Stimulated activated CD4-positive, alpha-beta T cell treated with anti-CD3 and anti-CD28 coated beads, Interleukin-12 subunit alpha, Interleukin-12 subunit beta, amount 100 ng/mL, for 4 hours (primary cell): ENCODE data around the gene FMN2.

Experiments used
- DNase-seq: peaks from one replicate; pipeline ENCODE4 v3.0.0-alpha.2; 2020

FMN2 gene

GRCh38 chr1:240455228-240455821 is 363.6 kb downstream of the FMN2 start:
- no peak for DNase-seq

- no peak for DNase-seq
These were observed 365.5 kb downstream of the FMN2 start for GRCh38 chr1:240457203-240457602.

- DNase-seq: no peak
These were observed 370.6 kb downstream of the FMN2 start for GRCh38 chr1:240462277-240462676.

- no peak for DNase-seq
These were observed 371.2 kb downstream of the FMN2 start for GRCh38 chr1:240462766-240463395.

GRCh38 chr1:240464099-240464498 is 372.4 kb downstream of the FMN2 start:
- no peak for DNase-seq

- no peak for DNase-seq
These were observed 373.9 kb downstream of the FMN2 start for GRCh38 chr1:240465531-240465940.

GRCh38 chr1:240466509-240466908 is 374.8 kb downstream of the FMN2 start:
- DNase-seq: no peak

- DNase-seq: no peak
These were observed 376.2 kb downstream of the FMN2 start for GRCh38 chr1:240467895-240468294.

GRCh38 chr1:240468656-240469055 is 377.0 kb downstream of the FMN2 start:
- no peak for DNase-seq

GRCh38 chr1:240474133-240474614 is 382.5 kb downstream of the FMN2 start:
- no peak for DNase-seq

GRCh38 chr1:240475832-240476231 is 384.1 kb downstream of the FMN2 start:
- DNase-seq: no peak

- no peak for DNase-seq
These were observed 386.9 kb downstream of the FMN2 start for GRCh38 chr1:240478536-240478935.

- DNase-seq: no peak
These were observed 393.2 kb downstream of the FMN2 start for GRCh38 chr1:240484804-240485443.

- no peak for DNase-seq
These were observed 394.9 kb downstream of the FMN2 start for GRCh38 chr1:240486611-240487010.

GRCh38 chr1:240487493-240487892 is 395.8 kb downstream of the FMN2 start:
- no peak for DNase-seq

GRCh38 chr1:240491156-240491555 is 399.5 kb downstream of the FMN2 start:
- no peak for DNase-seq

- DNase-seq: no peak
These were observed 400.1 kb downstream of the FMN2 start for GRCh38 chr1:240491796-240492195.

- no peak for DNase-seq
These were observed 401.3 kb downstream of the FMN2 start for GRCh38 chr1:240492832-240493440.

- no peak for DNase-seq
These were observed 403.9 kb downstream of the FMN2 start for GRCh38 chr1:240495601-240496000.

GRCh38 chr1:240496356-240496755 is 404.7 kb downstream of the FMN2 start:
- no peak for DNase-seq

GRCh38 chr1:240496941-240497340 is 405.3 kb downstream of the FMN2 start:
- no peak for DNase-seq

- no peak for DNase-seq
These were observed 406.2 kb downstream of the FMN2 start for GRCh38 chr1:240497908-240498307.

GRCh38 chr1:240498335-240498734 is 406.7 kb downstream of the FMN2 start:
- DNase-seq: no peak

- no peak for DNase-seq
These were observed 407.3 kb downstream of the FMN2 start for GRCh38 chr1:240499012-240499411.
